CD14-positive monocyte (primary cell): ENCODE results near the gene RAB11FIP4. TPM values are rescaled to one million over a fixed set of nuclear protein-coding genes. Genes with fewer than 3 reads are reported as not detected.

Experiments
- DNase-seq, 3 donors: peaks; one replicate each; pipeline ENCODE4 v3.0.0-alpha.2; 2011 to 2022
- H2AFZ ChIP-seq: 2 replicates; pipeline ENCODE4 v1.6.0; 2012; ENCODE audit warnings: mild to moderate bottlenecking, low read depth, low read length, inconsistent platforms; ENCODE audit not compliant: insufficient read depth, poor library complexity, severe bottlenecking
- H3K27ac ChIP-seq, 2 donors: 1 replicate in 1 of 2; 2 replicates in 1 of 2; pipeline ENCODE4 v1.5.1; 2012 to 2013; ENCODE audit warnings: low read length in 2 of 2, control low read depth in 1 of 2, inconsistent platforms in 1 of 2, low read depth in 1 of 2, mild to moderate bottlenecking in 1 of 2
- H3K27me3 ChIP-seq, 2 donors: one replicate each; pipeline versions ENCODE4 v1.6.0 to v1.6.1; 2011 to 2013; ENCODE audit warnings: low read length in 2 of 2; ENCODE audit not compliant: control insufficient read depth in 2 of 2, insufficient read depth in 2 of 2
- H3K36me3 ChIP-seq, 2 donors: replicated peaks in 1 of 2; 1 replicate in 1 of 2; 2 replicates in 1 of 2; pipeline versions ENCODE4 v1.5.1 to v1.6.1; 2012 to 2013; ENCODE audit warnings: low read length in 2 of 2, control low read depth in 1 of 2, inconsistent platforms in 1 of 2, mild to moderate bottlenecking in 1 of 2; ENCODE audit not compliant: insufficient read depth in 2 of 2, control insufficient read depth in 1 of 2
- H3K4me1 ChIP-seq, 2 donors: 1 replicate in 1 of 2; 2 replicates in 1 of 2; pipeline versions ENCODE4 v1.5.1 to v1.6.1; 2012 to 2013; ENCODE audit warnings: low read length in 2 of 2, control low read depth in 1 of 2, inconsistent platforms in 1 of 2, mild to moderate bottlenecking in 1 of 2, moderate library complexity in 1 of 2; ENCODE audit not compliant: insufficient read depth in 2 of 2, control insufficient read depth in 1 of 2
- H3K4me2 ChIP-seq: replicated peaks from 2 replicates; pipeline ENCODE3; 2012; ENCODE audit warnings: low read length, moderate library complexity, mild to moderate bottlenecking; ENCODE audit not compliant: poor library complexity, severe bottlenecking; ENCODE audit errors: extremely low read depth
- H3K4me3 ChIP-seq, 3 experiments: fragments of 200-600 bp in 1 of 3; sonication (generic) in 1 of 3; replicated peaks in 1 of 3; 1 replicate in 2 of 3; 2 replicates in 1 of 3; pipeline ENCODE4 v1.5.1; 2011 to 2013; ENCODE audit warnings: low read length in 3 of 3, mild to moderate bottlenecking in 3 of 3, control low read depth in 2 of 3, low read depth in 2 of 3, inconsistent platforms in 1 of 3, moderate library complexity in 1 of 3
- H3K79me2 ChIP-seq: 2 replicates; pipeline ENCODE4 v1.6.0; 2012; ENCODE audit warnings: mild to moderate bottlenecking, control low read depth, inconsistent platforms, low read length, moderate library complexity; ENCODE audit not compliant: insufficient read depth
- H3K9ac ChIP-seq: 2 replicates; pipeline ENCODE4 v1.6.0; 2017; ENCODE audit warnings: low read length, mild to moderate bottlenecking; ENCODE audit not compliant: insufficient read depth, poor library complexity, severe bottlenecking
- H3K9me3 ChIP-seq, 2 donors: replicated peaks in 1 of 2; 1 replicate in 1 of 2; 2 replicates in 1 of 2; pipeline versions ENCODE4 v1.5.1 to v1.6.1; 2012 to 2013; ENCODE audit warnings: low read length in 2 of 2, control low read depth in 1 of 2; ENCODE audit not compliant: control insufficient read depth in 1 of 2, insufficient read depth in 1 of 2
- H4K20me1 ChIP-seq: 2 replicates; pipeline ENCODE4 v1.6.0; 2012; ENCODE audit warnings: mild to moderate bottlenecking, low read length, control low read depth, moderate library complexity; ENCODE audit not compliant: insufficient read depth
- H3K27ac Mint-ChIP-seq, 7 donors: one replicate each; pipeline ENCODE4 v1.8.0; 2020; ENCODE audit warnings: mild to moderate bottlenecking in 7 of 7, mixed read lengths in 7 of 7, moderate library complexity in 6 of 7, inconsistent platforms in 2 of 7
- H3K27me3 Mint-ChIP-seq, 3 donors: one replicate each; pipeline ENCODE4 v1.8.0; 2021 to 2022; ENCODE audit warnings: low read depth in 3 of 3, mild to moderate bottlenecking in 3 of 3, mixed read lengths in 3 of 3, moderate library complexity in 3 of 3, inconsistent platforms in 1 of 3
- H3K36me3 Mint-ChIP-seq, 2 donors: one replicate each; pipeline ENCODE4 v1.8.0; 2020; ENCODE audit warnings: mixed read lengths in 2 of 2, inconsistent platforms in 1 of 2, mild to moderate bottlenecking in 1 of 2
- H3K4me1 Mint-ChIP-seq: one replicate; pipeline ENCODE4 v1.8.0; 2020; ENCODE audit warnings: mild to moderate bottlenecking, mixed read lengths
- H3K4me3 Mint-ChIP-seq, 2 donors: one replicate each; pipeline ENCODE4 v1.8.0; 2020; ENCODE audit warnings: mild to moderate bottlenecking in 2 of 2, mixed read lengths in 2 of 2, moderate library complexity in 1 of 2
- H3K9me3 Mint-ChIP-seq, 7 donors: one replicate each; pipeline ENCODE4 v1.8.0; 2020 to 2022; ENCODE audit warnings: mixed read lengths in 7 of 7, mild to moderate bottlenecking in 6 of 7, moderate library complexity in 6 of 7, inconsistent platforms in 2 of 7
- WGBS: methylation state at CpG from one replicate; pipeline ENCODE4 v1.1.5; 2013; ENCODE audit warnings: missing lambda C conversion rate; ENCODE audit not compliant: insufficient coverage; 5-methylcytosine and 5-hydroxymethylcytosine counted together
- intact Hi-C, 2 donors: fragments of 100-400 bp; cut with micrococcal nuclease; formaldehyde crosslinking; loops; one replicate each; pipeline versions ENCODE4 v1.15.0 to v1.15.1; 2023
- polyA plus RNA-seq, 3 donors: library from polyadenylated mRNA; depleted of rRNA in 1 of 3; unstranded in 2 of 3; stranded (reverse) in 1 of 3; fragments of 300-500 nt in 2 of 3; fragments of >200 nt in 1 of 3; fragmentation: Illumina TruSeq in 2 of 3; gene quantifications; 1 replicate in 2 of 3; 2 replicates in 1 of 3; pipeline ENCODE4 v1.2.3, GENCODE V29; 2012 to 2021
- TF ChIP-seq, protein P1 (sequence below): fragments of 200-600 bp; IDR thresholded peaks from one replicate; pipeline ENCODE4 v1.8.0; 2022; ENCODE audit warnings: antibody characterized with exemption, mild to moderate bottlenecking

Gene RAB11FIP4
- polyA plus RNA-seq, 3 donors = 10.4 to 21.9 (median 16.2) TPM

GRCh38 chr17:31549121-31549524, 157.6 kb downstream of the RAB11FIP4 start:
- TF ChIP-seq, protein P1, sequence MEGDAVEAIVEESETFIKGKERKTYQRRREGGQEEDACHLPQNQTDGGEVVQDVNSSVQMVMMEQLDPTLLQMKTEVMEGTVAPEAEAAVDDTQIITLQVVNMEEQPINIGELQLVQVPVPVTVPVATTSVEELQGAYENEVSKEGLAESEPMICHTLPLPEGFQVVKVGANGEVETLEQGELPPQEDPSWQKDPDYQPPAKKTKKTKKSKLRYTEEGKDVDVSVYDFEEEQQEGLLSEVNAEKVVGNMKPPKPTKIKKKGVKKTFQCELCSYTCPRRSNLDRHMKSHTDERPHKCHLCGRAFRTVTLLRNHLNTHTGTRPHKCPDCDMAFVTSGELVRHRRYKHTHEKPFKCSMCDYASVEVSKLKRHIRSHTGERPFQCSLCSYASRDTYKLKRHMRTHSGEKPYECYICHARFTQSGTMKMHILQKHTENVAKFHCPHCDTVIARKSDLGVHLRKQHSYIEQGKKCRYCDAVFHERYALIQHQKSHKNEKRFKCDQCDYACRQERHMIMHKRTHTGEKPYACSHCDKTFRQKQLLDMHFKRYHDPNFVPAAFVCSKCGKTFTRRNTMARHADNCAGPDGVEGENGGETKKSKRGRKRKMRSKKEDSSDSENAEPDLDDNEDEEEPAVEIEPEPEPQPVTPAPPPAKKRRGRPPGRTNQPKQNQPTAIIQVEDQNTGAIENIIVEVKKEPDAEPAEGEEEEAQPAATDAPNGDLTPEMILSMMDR = no peak
- H3K9ac ChIP-seq = peak overlapping the region; percentile 86

GRCh38 chr17:31549525-31550388, 158.3 kb downstream of the RAB11FIP4 start:
- Mint-ChIP-seq H3K27ac (peak overlapping the region; percentile 76 to 93 (median 88)), H3K4me1 (peaks cover 25% of the 10 kb centered on the region), H3K4me3 (peak overlapping the region; percentile 87 to 91), H3K36me3 (no peaks in the 10 kb centered on the region), H3K27me3 (peaks cover 3 to 5% (median 4%) of the 10 kb centered on the region in 3 donors), H3K9me3 (peaks cover 0 to 1% (median 0%) of the 10 kb centered on the region in 7 donors)
- Histone ChIP-seq H3K4me1 (peaks cover 17 to 19% of the 10 kb centered on the region in 2 donors), H3K36me3 (no peaks in the 10 kb centered on the region), H4K20me1 (no peaks in the 10 kb centered on the region), H2AFZ (peak overlapping the region; percentile 98), H3K79me2 (peaks cover 4% of the 10 kb centered on the region), H3K4me3 (peak overlapping the region; percentile 64 to 93 (median 90)), H3K9ac (peak overlapping the region; percentile 86), H3K27me3 (no peaks in the 10 kb centered on the region), H3K27ac (peak overlapping the region; percentile 65 to 90), H3K4me2 (peak overlapping the region; percentile 93), H3K9me3 (no peaks in the 10 kb centered on the region)
- under 1% methylated on average over 98 of the region's 105 CpGs for WGBS
- DNase-seq = peak; percentile 82 to 88 (median 87)
- TF ChIP-seq, protein P1 = no peak
- intact Hi-C loops = loop anchor here in 1 of 2 donors (5.0 kb wide), 1 partner anchor 48 kb away; no protein-coding TSS in a partner anchor

More at GRCh38 chr17:31549121-31549524, 157.6 kb downstream of the RAB11FIP4 start:
- H3K9me3 ChIP-seq = no peaks in the 10 kb centered on the region
- H3K4me2 ChIP-seq = peak overlapping the region; percentile 93
- Mint-ChIP-seq H3K27ac (peak overlapping the region; percentile 75 to 93 (median 88)), H3K9me3 (peaks cover 0 to 1% (median 0%) of the 10 kb centered on the region in 7 donors), H3K4me3 (peak overlapping the region; percentile 87 to 91), H3K36me3 (no peaks in the 10 kb centered on the region), H3K4me1 (peaks cover 27% of the 10 kb centered on the region), H3K27me3 (peaks cover 3 to 5% (median 4%) of the 10 kb centered on the region in 3 donors)
- peak overlapping the region; percentile 98 for H2AFZ ChIP-seq
- H3K79me2 ChIP-seq = peaks cover 4% of the 10 kb centered on the region
- peak overlapping the region; percentile 64 to 93 (median 90) for H3K4me3 ChIP-seq
- DNase-seq = peak in 1 of 3 donors; percentile 42
- no peaks in the 10 kb centered on the region for H3K36me3 ChIP-seq
- H4K20me1 ChIP-seq = no peaks in the 10 kb centered on the region
- WGBS = under 1% methylated on average over 18 of the region's 18 CpGs
- intact Hi-C loops = no loop called here
- no peaks in the 10 kb centered on the region for H3K27me3 ChIP-seq
- H3K27ac ChIP-seq = peak overlapping the region; percentile 65 to 90
- peaks cover 17 to 19% of the 10 kb centered on the region in 2 donors for H3K4me1 ChIP-seq
